Parathyroid adenoma (tissue), 2 donors: Measurements from ENCODE around the gene HES4.
"Not testable (repeated sequence)": the region's sequence is repeated elsewhere in the genome, so short reads cannot be mapped to it uniquely, and the experiment has no call there.

Experiments used
- H2AFZ ChIP-seq: fragments of 300-600 bp; sonication (generic); one replicate; pipeline ENCODE4 v1.7.0; 2017; ENCODE audit warnings: antibody characterized with exemption, mild to moderate bottlenecking
- H3K27ac ChIP-seq: fragments of 300-600 bp; sonication (generic); one replicate; pipeline ENCODE4 v1.7.0; 2017
- H3K27me3 ChIP-seq: fragments of 300-600 bp; sonication (generic); one replicate; pipeline ENCODE4 v1.7.0; 2017; ENCODE audit warnings: low read length; ENCODE audit not compliant: control insufficient read depth, insufficient read depth
- H3K36me3 ChIP-seq: fragments of 300-600 bp; sonication (generic); one replicate; pipeline ENCODE4 v1.7.0; 2017; ENCODE audit warnings: low read length; ENCODE audit not compliant: control insufficient read depth, insufficient read depth
- H3K4me1 ChIP-seq: fragments of 300-600 bp; sonication (generic); one replicate; pipeline ENCODE4 v1.7.0; 2017; ENCODE audit warnings: control low read depth
- H3K4me2 ChIP-seq: fragments of 300-600 bp; sonication (generic); one replicate; pipeline ENCODE4 v1.7.0; 2017; ENCODE audit warnings: low read length
- H3K4me3 ChIP-seq: fragments of 300-600 bp; sonication (generic); one replicate; pipeline ENCODE4 v1.7.0; 2017; ENCODE audit warnings: low read depth, low read length
- H3K79me2 ChIP-seq: fragments of 300-600 bp; sonication (generic); one replicate; pipeline ENCODE4 v1.7.0; 2017; ENCODE audit warnings: control low read depth
- H3K9ac ChIP-seq: fragments of 300-600 bp; sonication (generic); one replicate; pipeline ENCODE4 v1.7.0; 2017; ENCODE audit warnings: mild to moderate bottlenecking
- H3K9me3 ChIP-seq: fragments of 300-600 bp; sonication (generic); one replicate; pipeline ENCODE4 v1.7.0; 2017; ENCODE audit warnings: low read length; ENCODE audit not compliant: control insufficient read depth
- CTCF ChIP-seq: fragments of 300-600 bp; sonication (generic); IDR thresholded peaks from one replicate; pipeline ENCODE4 v1.7.0; 2017; ENCODE audit warnings: antibody characterized with exemption, mild to moderate bottlenecking
- donor health status: primary hyperparathyroidism.

Gene HES4

GRCh38 chr1:1019122-1019999 is 19.5 kb upstream of the HES4 start:
- Histone ChIP-seq H3K4me2 (peak overlapping the region; percentile 57), H3K4me3 (peak overlapping the region; percentile 34), H3K9me3 (no peaks in the 10 kb centered on the region), H3K36me3 (no peaks in the 10 kb centered on the region), H3K79me2 (no peaks in the 10 kb centered on the region), H3K9ac (no peak overlapping the region), H3K27me3 (no peaks in the 10 kb centered on the region), H2AFZ (peak overlapping the region; percentile 33), H3K4me1 (no peaks in the 10 kb centered on the region), H3K27ac (no peak overlapping the region)
- TF ChIP-seq CTCF: peak; percentile 26

GRCh38 chr1:1018321-1018685 is 18.4 kb upstream of the HES4 start:
- not testable (repeated sequence) for H3K27ac ChIP-seq, H3K4me2 ChIP-seq, H3K27me3 ChIP-seq, H3K4me3 ChIP-seq, H3K9ac ChIP-seq, H3K36me3 ChIP-seq, H2AFZ ChIP-seq, H3K4me1 ChIP-seq, H3K9me3 ChIP-seq, H3K79me2 ChIP-seq

GRCh38 chr1:1017397-1018320 is 17.8 kb upstream of the HES4 start:
- not testable (repeated sequence) for H3K9me3 ChIP-seq, H3K4me2 ChIP-seq, H3K9ac ChIP-seq, H3K4me1 ChIP-seq, H3K79me2 ChIP-seq, H3K27me3 ChIP-seq, H3K36me3 ChIP-seq, H3K4me3 ChIP-seq, H2AFZ ChIP-seq, H3K27ac ChIP-seq

GRCh38 chr1:1014799-1015681 is 15.1 kb upstream of the HES4 start:
- Histone ChIP-seq H3K36me3 (no peaks in the 10 kb centered on the region), H3K4me1 (no peaks in the 10 kb centered on the region), H2AFZ (no peak overlapping the region), H3K27me3 (no peaks in the 10 kb centered on the region), H3K9ac (no peak overlapping the region), H3K27ac (no peak overlapping the region), H3K9me3 (no peaks in the 10 kb centered on the region), H3K4me3 (no peak overlapping the region), H3K79me2 (no peaks in the 10 kb centered on the region), H3K4me2 (no peak overlapping the region)
- no peak for TF ChIP-seq CTCF

- TF ChIP-seq CTCF: no peak
These were observed 14.2 kb upstream of the HES4 start for GRCh38 chr1:1013922-1014648.

More at GRCh38 chr1:1013922-1014648, 14.2 kb upstream of the HES4 start:
- H3K4me2 ChIP-seq: peak overlapping the region; percentile 88
- H3K4me1 ChIP-seq: no peaks in the 10 kb centered on the region
- no peak overlapping the region for H3K27ac ChIP-seq
- peak overlapping the region; percentile 87 for H3K4me3 ChIP-seq
- H3K79me2 ChIP-seq: no peaks in the 10 kb centered on the region
- no peaks in the 10 kb centered on the region for H3K9me3 ChIP-seq
- no peaks in the 10 kb centered on the region for H3K36me3 ChIP-seq
- no peaks in the 10 kb centered on the region for H3K27me3 ChIP-seq
- peak overlapping the region; percentile 79 for H2AFZ ChIP-seq
- H3K9ac ChIP-seq: no peak overlapping the region
